H1 (cell line): ENCODE results near the gene SECTM1. TPM values are rescaled to one million over a fixed set of nuclear protein-coding genes. Genes with fewer than 3 reads are reported as not detected.

Source experiments
- ASH2L ChIP-seq: fragments of 200-600, 300-600 bp; sonication (generic); IDR thresholded peaks from one replicate; pipeline ENCODE4 v1.7.1; 2017; ENCODE audit warnings: low read length
- CBX5 ChIP-seq: fragments of 300-800, 300-1000 bp; sonication (generic); IDR thresholded peaks from 2 replicates; pipeline ENCODE4 v1.7.1; 2016; ENCODE audit warnings: antibody characterized with exemption, low read length, low read depth
- CREB1 ChIP-seq: IDR thresholded peaks from 2 replicates; pipeline ENCODE4 v1.6.1; 2012; ENCODE audit warnings: inconsistent platforms
- EGR1 ChIP-seq: IDR thresholded peaks from 2 replicates; pipeline ENCODE4 v1.6.1; 2011; ENCODE audit warnings: low read depth, low read length, borderline replicate concordance
- EZH2 ChIP-seq: fragments of 200-600 bp; sonication (generic); IDR thresholded peaks from 2 replicates; pipeline ENCODE4 v1.7.1; 2012; ENCODE audit warnings: low read depth, mild to moderate bottlenecking, moderate library complexity, low read length, inconsistent platforms; ENCODE audit not compliant: severe bottlenecking
- HDAC2 ChIP-seq, 2 experiments: fragments of 300-600 bp in 1 of 2; sonication (generic) in 1 of 2; IDR thresholded peaks; 2 replicates each; pipeline ENCODE4 v1.6.1; 2011 to 2012; ENCODE audit warnings: low read depth in 2 of 2, low read length in 2 of 2, mild to moderate bottlenecking in 2 of 2, moderate library complexity in 2 of 2, borderline replicate concordance in 1 of 2, inconsistent platforms in 1 of 2
- RAD21 ChIP-seq, 2 experiments: IDR thresholded peaks in 1 of 2; conservative IDR thresholded peaks in 1 of 2; 2 replicates each; pipeline ENCODE4 v1.6.1; 2011; ENCODE audit warnings: low read depth in 2 of 2, low read length in 2 of 2, improper control_type of control experiment in 1 of 2, inconsistent platforms in 1 of 2, mild to moderate bottlenecking in 1 of 2, moderate library complexity in 1 of 2
- RNF2 ChIP-seq: fragments of 200-900, 300-1000 bp; sonication (generic); IDR thresholded peaks from 2 replicates; pipeline ENCODE4 v1.7.1; 2016; ENCODE audit warnings: borderline replicate concordance, low read depth, mild to moderate bottlenecking, antibody characterized with exemption, low read length; ENCODE audit not compliant: poor library complexity, severe bottlenecking; ENCODE audit errors: missing control alignments
- polyA plus RNA-seq, 7 experiments: library from polyadenylated mRNA; depleted of rRNA in 3 of 7; stranded (reverse) in 5 of 7; unstranded in 2 of 7; fragments of >200 nt in 5 of 7; fragments of 200-250 nt in 2 of 7; gene quantifications; 1 replicate in 5 of 7; 2 replicates in 1 of 7; 4 replicates in 1 of 7; pipeline versions ENCODE4 v1.2.1 to v1.2.3, GENCODE V29; 2011 to 2013; ENCODE audit warnings: missing spikeins in 2 of 7, mixed read lengths in 2 of 7
- total RNA-seq: library from RNA; stranded (reverse); fragmentation: NEBNext Ultra II Directional; extraction: Animal tissue kit (Norgen Biotek cat#: 25700); gene quantifications from 2 replicates; pipeline ENCODE4 v1.2.1, GENCODE V29; 2021
- TF ChIP-seq, protein P1 (sequence below): IDR thresholded peaks from 2 replicates; pipeline ENCODE4 v1.6.1; 2012; ENCODE audit warnings: inconsistent platforms

Gene SECTM1
- total and polyA plus RNA-seq, 2 of the 8 experiments (the other 6 are each of a cell fraction or from before 2014, with no cell fraction given), result 0.20 to 0.65 TPM

DNA sequence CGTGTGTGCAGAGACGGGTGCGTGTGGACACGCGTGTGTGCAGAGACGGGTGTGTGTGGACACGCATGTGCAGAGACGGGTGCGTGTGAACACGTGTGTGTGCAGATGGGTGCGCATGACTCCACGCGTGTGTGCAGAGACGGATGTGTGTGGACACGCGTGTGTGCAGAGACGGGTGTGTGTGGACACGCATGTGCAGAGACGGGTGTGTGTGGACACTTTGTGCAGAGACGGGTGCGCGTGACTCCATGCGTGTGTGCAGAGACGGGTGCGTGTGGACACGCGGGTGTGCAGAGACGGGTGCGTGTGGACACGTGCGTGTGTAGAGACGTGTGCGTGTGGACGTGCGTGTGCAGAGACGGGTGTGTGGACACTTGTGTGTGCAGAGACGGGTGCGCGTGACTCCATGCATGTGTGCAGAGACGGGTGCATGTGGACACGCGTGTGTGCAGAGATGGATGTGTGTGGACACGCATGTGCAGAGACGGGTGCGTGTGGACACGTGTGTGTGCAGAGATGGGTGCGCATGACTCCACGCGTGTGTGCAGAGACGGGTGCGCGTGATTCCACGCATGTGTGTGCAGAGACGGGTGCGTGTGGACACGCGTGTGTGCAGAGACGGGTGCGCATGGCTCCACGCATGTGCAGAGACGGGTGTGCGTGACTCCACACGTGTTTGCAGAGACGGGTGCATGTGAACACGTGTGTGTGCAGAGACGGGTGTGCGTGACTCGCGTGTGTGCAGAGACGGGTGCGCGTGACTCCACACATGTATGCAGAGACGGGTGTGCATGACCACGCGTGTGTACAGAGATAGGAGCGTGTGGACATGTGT is 14.6 kb downstream of the SECTM1 start (continued):
- TF ChIP-seq, protein P1, sequence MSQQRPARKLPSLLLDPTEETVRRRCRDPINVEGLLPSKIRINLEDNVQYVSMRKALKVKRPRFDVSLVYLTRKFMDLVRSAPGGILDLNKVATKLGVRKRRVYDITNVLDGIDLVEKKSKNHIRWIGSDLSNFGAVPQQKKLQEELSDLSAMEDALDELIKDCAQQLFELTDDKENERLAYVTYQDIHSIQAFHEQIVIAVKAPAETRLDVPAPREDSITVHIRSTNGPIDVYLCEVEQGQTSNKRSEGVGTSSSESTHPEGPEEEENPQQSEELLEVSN, result no peak
- TF ChIP-seq RNF2 (no peak), EZH2 (no peak), ASH2L (no peak), EGR1 (no peak), RAD21 (IDR thresholded peaks at IDR 0.05 in 1 of 2, conservative IDR thresholded peaks at IDR 0.05 in 1 of 2; ENCODE audit: low read depth in 2 of 2, low read length in 2 of 2) (no peak), CREB1 (no peak), CBX5 (no peak), HDAC2 (IDR thresholded peaks at IDR 0.05; ENCODE audit: borderline replicate concordance in 1 of 2, low read depth in 2 of 2, low read length in 2 of 2) (no peak)
